Measurements from ENCODE around the gene SYDE2.

Gene SYDE2

DNA sequence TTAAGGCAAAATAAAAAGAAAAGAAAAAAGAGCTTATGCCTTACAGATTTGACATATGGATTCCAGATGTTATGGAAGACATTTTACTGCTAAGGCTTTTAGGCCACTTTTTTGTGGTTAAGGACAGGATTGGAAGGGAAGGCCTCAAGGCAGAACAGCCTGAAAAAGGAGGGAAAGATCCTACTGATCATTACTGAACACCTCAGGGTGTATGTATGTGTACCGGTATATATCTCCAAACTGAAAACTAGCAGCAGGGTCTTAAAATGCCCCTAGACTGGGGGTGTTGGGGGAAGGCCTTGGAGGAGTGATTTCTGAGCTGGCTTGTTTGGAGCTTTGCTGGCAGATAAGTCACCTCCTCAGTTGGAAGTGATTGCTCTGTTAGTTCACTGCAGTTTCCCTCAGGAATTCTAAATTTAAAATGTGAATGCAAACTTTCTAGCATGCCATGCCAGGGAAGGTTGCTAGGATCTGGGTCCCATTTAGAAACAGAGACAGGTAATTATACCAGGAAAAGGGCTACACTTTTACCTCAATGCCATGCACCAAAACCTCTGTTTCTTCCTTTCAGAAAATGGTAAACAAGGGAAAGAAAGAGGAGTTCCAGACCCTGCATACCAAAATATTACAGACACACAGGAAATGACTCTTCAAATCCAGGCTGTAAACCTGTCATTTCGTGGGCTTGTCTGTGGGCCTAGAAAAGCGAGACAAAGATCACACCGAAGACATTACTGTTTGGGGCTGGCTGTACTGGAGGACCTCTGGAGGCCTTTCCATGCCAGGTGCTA, 43.6 kb upstream of the SYDE2 start:
- no peaks in the 10 kb centered on the region for H3F3A ChIP-seq (ENCODE audit: insufficient read depth, low read length)
- no peaks in the 10 kb centered on the region for H3K27me3 ChIP-seq (replicated peaks; ENCODE audit: insufficient read depth, low read length)
- H4K20me1 ChIP-seq (ENCODE audit: insufficient read depth, low read length): no peaks in the 10 kb centered on the region
- H3K4me2 ChIP-seq (ENCODE audit: low read depth, low read length): no peak overlapping the region
- no peak for TF ChIP-seq EZH2 (optimal IDR thresholded peaks at IDR 0.05; ENCODE audit: low read depth, low read length)
- no peak for TF ChIP-seq CTCF (IDR thresholded peaks at IDR 0.05; ENCODE audit: low read length)
- no peak for TF ChIP-seq EZH2phosphoT487 (IDR thresholded peaks at IDR 0.05; ENCODE audit: low read length)
- no peaks in the 10 kb centered on the region for H3K36me3 ChIP-seq (replicated peaks; ENCODE audit: insufficient read depth, low read length)
- no peak overlapping the region for H3K9ac ChIP-seq (ENCODE audit: low read length)
- no peaks in the 10 kb centered on the region for H3K9me2 ChIP-seq (replicated peaks; ENCODE audit: insufficient read depth, low read length)
- H3K79me2 ChIP-seq (ENCODE audit: low read length): no peaks in the 10 kb centered on the region
- no peak overlapping the region for H3K27ac ChIP-seq (ENCODE audit: low read length)
- DNase-seq: no peak
- no peak overlapping the region for H2AFZ ChIP-seq (ENCODE audit: low read length)
- no peaks in the 10 kb centered on the region for H3K9me3 ChIP-seq (replicated peaks; ENCODE audit: insufficient read depth, low read length)
- H3K4me1 ChIP-seq (ENCODE audit: low read length): no peaks in the 10 kb centered on the region
- H3K4me3 ChIP-seq (ENCODE audit: low read length): no peak overlapping the region

DNA sequence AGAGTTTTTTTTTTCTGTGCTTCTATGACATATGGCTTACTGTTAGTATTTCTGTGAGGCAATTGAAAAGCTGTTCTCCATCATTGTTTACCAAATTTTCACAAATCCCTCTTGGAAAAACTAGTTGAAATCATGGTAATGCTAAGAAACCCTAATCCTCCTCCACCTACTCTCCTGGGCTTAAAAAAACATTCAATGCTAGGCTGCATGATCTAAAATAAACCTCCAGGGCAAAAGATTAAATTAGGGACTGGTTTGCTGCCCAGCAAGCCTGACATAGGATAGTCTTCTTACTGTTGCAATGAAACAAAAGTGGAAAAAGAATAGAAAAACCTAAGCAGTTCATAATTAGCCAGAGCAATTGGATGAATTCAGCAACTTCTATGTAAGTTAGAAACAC, 42.6 kb upstream of the SYDE2 start:
- no peaks in the 10 kb centered on the region for H3K4me1 ChIP-seq (ENCODE audit: low read length)
- no peaks in the 10 kb centered on the region for H3K79me2 ChIP-seq (ENCODE audit: low read length)
- no peaks in the 10 kb centered on the region for H3K27me3 ChIP-seq (replicated peaks; ENCODE audit: insufficient read depth, low read length)
- H3K27ac ChIP-seq (ENCODE audit: low read length): no peak overlapping the region
- DNase-seq: no peak
- no peaks in the 10 kb centered on the region for H3K9me3 ChIP-seq (replicated peaks; ENCODE audit: insufficient read depth, low read length)
- H3K36me3 ChIP-seq (replicated peaks; ENCODE audit: insufficient read depth, low read length): no peaks in the 10 kb centered on the region
- no peak overlapping the region for H3K4me2 ChIP-seq (ENCODE audit: low read depth, low read length)
- H3K9me2 ChIP-seq (replicated peaks; ENCODE audit: insufficient read depth, low read length): no peaks in the 10 kb centered on the region
- no peaks in the 10 kb centered on the region for H3F3A ChIP-seq (ENCODE audit: insufficient read depth, low read length)
- no peak overlapping the region for H3K4me3 ChIP-seq (ENCODE audit: low read length)
- TF ChIP-seq EZH2 (optimal IDR thresholded peaks at IDR 0.05; ENCODE audit: low read depth, low read length) (no peak), EZH2phosphoT487 (IDR thresholded peaks at IDR 0.05; ENCODE audit: low read length) (no peak), CTCF (IDR thresholded peaks at IDR 0.05; ENCODE audit: low read length) (no peak)
- no peak overlapping the region for H2AFZ ChIP-seq (ENCODE audit: low read length)
- no peak overlapping the region for H3K9ac ChIP-seq (ENCODE audit: low read length)
- H4K20me1 ChIP-seq (ENCODE audit: insufficient read depth, low read length): no peaks in the 10 kb centered on the region

GRCh38 chr1:85240643-85241042, 39.8 kb upstream of the SYDE2 start:
- H4K20me1 ChIP-seq (ENCODE audit: insufficient read depth, low read length): no peaks in the 10 kb centered on the region
- H3K36me3 ChIP-seq (replicated peaks; ENCODE audit: insufficient read depth, low read length): no peaks in the 10 kb centered on the region
- H3K9ac ChIP-seq (ENCODE audit: low read length): no peak overlapping the region
- DNase-seq: no peak
- H3F3A ChIP-seq (ENCODE audit: insufficient read depth, low read length): no peaks in the 10 kb centered on the region
- no peaks in the 10 kb centered on the region for H3K9me2 ChIP-seq (replicated peaks; ENCODE audit: insufficient read depth, low read length)
- no peak overlapping the region for H3K27ac ChIP-seq (ENCODE audit: low read length)
- no peaks in the 10 kb centered on the region for H3K4me1 ChIP-seq (ENCODE audit: low read length)
- no peaks in the 10 kb centered on the region for H3K79me2 ChIP-seq (ENCODE audit: low read length)
- no peak overlapping the region for H3K4me2 ChIP-seq (ENCODE audit: low read depth, low read length)
- no peak overlapping the region for H2AFZ ChIP-seq (ENCODE audit: low read length)
- H3K4me3 ChIP-seq (ENCODE audit: low read length): no peak overlapping the region
- H3K9me3 ChIP-seq (replicated peaks; ENCODE audit: insufficient read depth, low read length): no peaks in the 10 kb centered on the region
- TF ChIP-seq CTCF (IDR thresholded peaks at IDR 0.05; ENCODE audit: low read length) (no peak), EZH2phosphoT487 (IDR thresholded peaks at IDR 0.05; ENCODE audit: low read length) (no peak), EZH2 (optimal IDR thresholded peaks at IDR 0.05; ENCODE audit: low read depth, low read length) (no peak)
- H3K27me3 ChIP-seq (replicated peaks; ENCODE audit: insufficient read depth, low read length): no peaks in the 10 kb centered on the region

All from MM.1S (cell line).